ENCODE data around the gene PSAPL1.

Gene PSAPL1

GRCh38 chr4:7425124-7425523 is 9.6 kb downstream of the PSAPL1 start:
- no peak overlapping the region for H4K12ac ChIP-seq (ENCODE audit: low read depth, low read length)
- H3K23ac ChIP-seq (ENCODE audit: low read length): no peak overlapping the region
- no peaks in the 10 kb centered on the region for H3K4me1 ChIP-seq (ENCODE audit: control insufficient read depth in 1 of 2, insufficient read depth in 2 of 2, low read length in 2 of 2)
- no peaks in the 10 kb centered on the region for H3K27me3 ChIP-seq (ENCODE audit: insufficient read depth, low read length)
- H3K9ac ChIP-seq (ENCODE audit: low read length): no peak overlapping the region
- H3K4me3 ChIP-seq (ENCODE audit: low read depth, low read length): no peak overlapping the region
- H3K79me1 ChIP-seq (ENCODE audit: low read length): no peaks in the 10 kb centered on the region
- WGBS (ENCODE audit: extremely low coverage, insufficient coverage, insufficient read length): no CpG with 5 or more reads among the region's 13 CpGs
- no peak overlapping the region for H3K4me2 ChIP-seq (ENCODE audit: low read length)
- DNase-seq: no peak
- H2BK120ac ChIP-seq (ENCODE audit: insufficient read depth, low read length, poor library complexity): no peak overlapping the region
- H2AK5ac ChIP-seq (ENCODE audit: low read length): no peak overlapping the region
- no peaks in the 10 kb centered on the region for H3K36me3 ChIP-seq (ENCODE audit: control insufficient read depth in 1 of 2, insufficient read depth in 2 of 2, low read length in 2 of 2)
- no peak overlapping the region for H2AFZ ChIP-seq (ENCODE audit: insufficient read depth, low read length, poor library complexity)
- no peak overlapping the region for H4K91ac ChIP-seq (ENCODE audit: low read depth, low read length)
- no peak overlapping the region for H3K18ac ChIP-seq (ENCODE audit: low read length)
- no peaks in the 10 kb centered on the region for H3K79me2 ChIP-seq (ENCODE audit: control insufficient read depth, insufficient read depth, low read length, poor library complexity)
- no peak overlapping the region for H2BK5ac ChIP-seq (ENCODE audit: low read depth, low read length, poor library complexity)
- H3K9me3 ChIP-seq (ENCODE audit: insufficient read depth, low read depth, low read length): peaks cover 2% of the 10 kb centered on the region
- no peak overlapping the region for H3K14ac ChIP-seq (ENCODE audit: low read length)
- no peak overlapping the region for H3K4ac ChIP-seq (ENCODE audit: low read depth, low read length)
- H3K27ac ChIP-seq (ENCODE audit: low read depth, low read length): no peak overlapping the region
- H2BK12ac ChIP-seq (ENCODE audit: low read length): no peak overlapping the region
- no peak overlapping the region for H4K8ac ChIP-seq (ENCODE audit: low read depth, low read length)

- Histone ChIP-seq H3K14ac (ENCODE audit: low read length) (no peak overlapping the region), H4K91ac (ENCODE audit: low read depth, low read length) (no peak overlapping the region), H3K9me3 (ENCODE audit: insufficient read depth, low read depth, low read length) (peaks cover 2% of the 10 kb centered on the region), H3K4me1 (ENCODE audit: control insufficient read depth in 1 of 2, insufficient read depth in 2 of 2, low read length in 2 of 2) (no peaks in the 10 kb centered on the region), H3K4me3 (ENCODE audit: low read depth, low read length) (no peak overlapping the region), H4K8ac (ENCODE audit: low read depth, low read length) (no peak overlapping the region), H2BK12ac (ENCODE audit: low read length) (no peak overlapping the region), H3K4me2 (ENCODE audit: low read length) (no peak overlapping the region), H3K9ac (ENCODE audit: low read length) (no peak overlapping the region), H3K27ac (ENCODE audit: low read depth, low read length) (no peak overlapping the region), H4K12ac (ENCODE audit: low read depth, low read length) (no peak overlapping the region), H2BK120ac (ENCODE audit: insufficient read depth, low read length, poor library complexity) (no peak overlapping the region), H2BK5ac (ENCODE audit: low read depth, low read length, poor library complexity) (no peak overlapping the region), H3K18ac (ENCODE audit: low read length) (no peak overlapping the region), H3K36me3 (ENCODE audit: control insufficient read depth in 1 of 2, insufficient read depth in 2 of 2, low read length in 2 of 2) (no peaks in the 10 kb centered on the region), H3K79me2 (ENCODE audit: control insufficient read depth, insufficient read depth, low read length, poor library complexity) (no peaks in the 10 kb centered on the region), H3K27me3 (ENCODE audit: insufficient read depth, low read length) (no peaks in the 10 kb centered on the region), H3K23ac (ENCODE audit: low read length) (no peak overlapping the region), H2AFZ (ENCODE audit: insufficient read depth, low read length, poor library complexity) (no peak overlapping the region), H3K79me1 (ENCODE audit: low read length) (no peaks in the 10 kb centered on the region), H2AK5ac (ENCODE audit: low read length) (no peak overlapping the region), H3K4ac (ENCODE audit: low read depth, low read length) (no peak overlapping the region)
- no peak for DNase-seq
- no CpG with 5 or more reads among the region's 18 CpGs for WGBS (ENCODE audit: extremely low coverage, insufficient coverage, insufficient read length)
Observed at GRCh38 chr4:7424553-7425111, 10.1 kb downstream of the PSAPL1 start.

- Histone ChIP-seq H3K36me3 (ENCODE audit: control insufficient read depth in 1 of 2, insufficient read depth in 2 of 2, low read length in 2 of 2) (no peaks in the 10 kb centered on the region), H2BK5ac (ENCODE audit: low read depth, low read length, poor library complexity) (no peak overlapping the region), H3K4me1 (ENCODE audit: control insufficient read depth in 1 of 2, insufficient read depth in 2 of 2, low read length in 2 of 2) (no peaks in the 10 kb centered on the region), H3K4me3 (ENCODE audit: low read depth, low read length) (no peak overlapping the region), H3K4me2 (ENCODE audit: low read length) (no peak overlapping the region), H3K27ac (ENCODE audit: low read depth, low read length) (no peak overlapping the region), H4K8ac (ENCODE audit: low read depth, low read length) (no peak overlapping the region), H3K9ac (ENCODE audit: low read length) (no peak overlapping the region), H2AFZ (ENCODE audit: insufficient read depth, low read length, poor library complexity) (no peak overlapping the region), H3K79me1 (ENCODE audit: low read length) (no peaks in the 10 kb centered on the region), H3K9me3 (ENCODE audit: insufficient read depth, low read depth, low read length) (peaks cover 2% of the 10 kb centered on the region), H3K4ac (ENCODE audit: low read depth, low read length) (no peak overlapping the region), H3K18ac (ENCODE audit: low read length) (no peak overlapping the region), H4K91ac (ENCODE audit: low read depth, low read length) (no peak overlapping the region), H3K23ac (ENCODE audit: low read length) (no peak overlapping the region), H3K27me3 (ENCODE audit: insufficient read depth, low read length) (no peaks in the 10 kb centered on the region), H2BK120ac (ENCODE audit: insufficient read depth, low read length, poor library complexity) (no peak overlapping the region), H4K12ac (ENCODE audit: low read depth, low read length) (no peak overlapping the region), H3K79me2 (ENCODE audit: control insufficient read depth, insufficient read depth, low read length, poor library complexity) (no peaks in the 10 kb centered on the region), H2AK5ac (ENCODE audit: low read length) (no peak overlapping the region), H2BK12ac (ENCODE audit: low read length) (no peak overlapping the region), H3K14ac (ENCODE audit: low read length) (no peak overlapping the region)
- no peak for DNase-seq
- WGBS (ENCODE audit: extremely low coverage, insufficient coverage, insufficient read length): no CpG with 5 or more reads among the region's 17 CpGs
Observed at GRCh38 chr4:7423801-7424552, 10.8 kb downstream of the PSAPL1 start.

- Histone ChIP-seq H4K12ac (ENCODE audit: low read depth, low read length) (no peak overlapping the region), H2BK120ac (ENCODE audit: insufficient read depth, low read length, poor library complexity) (no peak overlapping the region), H3K4me3 (ENCODE audit: low read depth, low read length) (no peak overlapping the region), H3K27ac (ENCODE audit: low read depth, low read length) (no peak overlapping the region), H4K91ac (ENCODE audit: low read depth, low read length) (no peak overlapping the region), H3K18ac (ENCODE audit: low read length) (no peak overlapping the region), H2AFZ (ENCODE audit: insufficient read depth, low read length, poor library complexity) (no peak overlapping the region), H3K79me1 (ENCODE audit: low read length) (no peaks in the 10 kb centered on the region), H3K36me3 (ENCODE audit: control insufficient read depth in 1 of 2, insufficient read depth in 2 of 2, low read length in 2 of 2) (no peaks in the 10 kb centered on the region), H3K14ac (ENCODE audit: low read length) (no peak overlapping the region), H3K4ac (ENCODE audit: low read depth, low read length) (no peak overlapping the region), H3K4me1 (ENCODE audit: control insufficient read depth in 1 of 2, insufficient read depth in 2 of 2, low read length in 2 of 2) (no peaks in the 10 kb centered on the region), H3K27me3 (ENCODE audit: insufficient read depth, low read length) (no peaks in the 10 kb centered on the region), H3K4me2 (ENCODE audit: low read length) (no peak overlapping the region), H3K9ac (ENCODE audit: low read length) (no peak overlapping the region), H2BK12ac (ENCODE audit: low read length) (no peak overlapping the region), H3K23ac (ENCODE audit: low read length) (no peak overlapping the region), H2BK5ac (ENCODE audit: low read depth, low read length, poor library complexity) (no peak overlapping the region), H3K9me3 (ENCODE audit: insufficient read depth, low read depth, low read length) (peaks cover 2% of the 10 kb centered on the region), H3K79me2 (ENCODE audit: control insufficient read depth, insufficient read depth, low read length, poor library complexity) (no peaks in the 10 kb centered on the region), H4K8ac (ENCODE audit: low read depth, low read length) (no peak overlapping the region), H2AK5ac (ENCODE audit: low read length) (no peak overlapping the region)
- WGBS (ENCODE audit: extremely low coverage, insufficient coverage, insufficient read length): no CpG with 5 or more reads among the region's 5 CpGs
- no peak for DNase-seq
Observed at GRCh38 chr4:7423391-7423790, 11.3 kb downstream of the PSAPL1 start.
